Retina (tissue), 1 donor: ENCODE results near the gene FGF1.

Experiments
- DNase-seq: peaks from one replicate; pipeline ENCODE4 v3.0.0-alpha.2; 2016

The FGF1 gene

DNA sequence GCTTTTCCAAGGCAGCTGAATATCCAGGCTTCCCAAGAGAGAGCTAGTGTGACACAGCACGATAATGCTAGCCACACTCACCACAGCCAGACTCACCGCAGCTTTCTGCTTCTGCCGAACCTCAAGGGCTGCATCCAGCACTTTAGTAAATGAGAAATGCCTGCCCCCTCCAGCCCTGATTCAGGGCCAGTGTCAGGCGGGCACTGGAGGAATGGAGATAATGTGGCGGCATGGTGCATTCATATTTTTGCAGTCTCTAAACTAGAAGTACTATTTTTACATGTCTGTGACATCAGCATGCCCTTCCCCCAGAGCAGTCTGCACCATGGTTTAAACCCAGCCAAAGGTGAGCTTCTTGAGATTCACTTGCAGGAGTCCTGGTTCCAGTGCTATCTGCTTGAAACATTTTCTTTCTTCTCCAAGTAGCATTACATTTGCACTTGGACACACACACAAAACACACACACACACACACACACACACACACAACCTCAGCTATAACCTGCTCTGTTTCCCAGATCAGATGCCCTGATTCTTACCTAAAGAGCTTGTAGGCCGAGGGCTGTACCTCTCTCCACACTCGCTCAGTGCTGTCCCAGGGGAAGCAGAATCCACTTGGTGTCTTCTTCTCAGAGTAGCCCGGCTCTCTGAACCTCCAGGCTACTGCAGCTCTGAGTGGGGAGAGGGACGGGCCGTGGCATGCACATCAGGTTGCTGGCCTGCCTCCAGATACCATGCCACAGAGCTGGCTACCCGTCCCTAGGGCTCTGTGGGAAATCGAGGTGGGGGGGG lies at the start of gene FGF1:
Gene FGF1 (minus strand): TSS at position 673 of the 792 bp plus-strand sequence. CDS start 71,963 bp downstream, outside the sequence.
- DNase-seq = peak; percentile 61

DNA sequence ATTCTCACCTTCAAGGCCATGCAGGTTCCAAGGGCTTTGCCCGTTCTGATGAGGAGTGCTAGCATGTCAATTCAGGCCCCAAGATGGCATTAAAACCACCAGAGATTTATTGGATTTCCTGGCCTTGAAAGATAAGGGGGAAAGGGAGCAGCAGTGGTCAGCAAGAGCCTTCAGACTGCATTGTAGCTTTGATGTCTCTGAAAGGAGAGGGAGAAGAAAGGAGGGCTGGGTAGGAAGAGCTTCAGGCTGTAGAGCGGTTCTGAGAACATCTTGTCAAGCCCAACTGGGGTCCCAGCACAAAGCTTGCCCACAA lies 41.8 kb upstream of the FGF1 start:
- DNase-seq = no peak

- no peak for DNase-seq
These were observed 40.4 kb upstream of the FGF1 start for GRCh38 chr5:142726188-142726731.

DNA sequence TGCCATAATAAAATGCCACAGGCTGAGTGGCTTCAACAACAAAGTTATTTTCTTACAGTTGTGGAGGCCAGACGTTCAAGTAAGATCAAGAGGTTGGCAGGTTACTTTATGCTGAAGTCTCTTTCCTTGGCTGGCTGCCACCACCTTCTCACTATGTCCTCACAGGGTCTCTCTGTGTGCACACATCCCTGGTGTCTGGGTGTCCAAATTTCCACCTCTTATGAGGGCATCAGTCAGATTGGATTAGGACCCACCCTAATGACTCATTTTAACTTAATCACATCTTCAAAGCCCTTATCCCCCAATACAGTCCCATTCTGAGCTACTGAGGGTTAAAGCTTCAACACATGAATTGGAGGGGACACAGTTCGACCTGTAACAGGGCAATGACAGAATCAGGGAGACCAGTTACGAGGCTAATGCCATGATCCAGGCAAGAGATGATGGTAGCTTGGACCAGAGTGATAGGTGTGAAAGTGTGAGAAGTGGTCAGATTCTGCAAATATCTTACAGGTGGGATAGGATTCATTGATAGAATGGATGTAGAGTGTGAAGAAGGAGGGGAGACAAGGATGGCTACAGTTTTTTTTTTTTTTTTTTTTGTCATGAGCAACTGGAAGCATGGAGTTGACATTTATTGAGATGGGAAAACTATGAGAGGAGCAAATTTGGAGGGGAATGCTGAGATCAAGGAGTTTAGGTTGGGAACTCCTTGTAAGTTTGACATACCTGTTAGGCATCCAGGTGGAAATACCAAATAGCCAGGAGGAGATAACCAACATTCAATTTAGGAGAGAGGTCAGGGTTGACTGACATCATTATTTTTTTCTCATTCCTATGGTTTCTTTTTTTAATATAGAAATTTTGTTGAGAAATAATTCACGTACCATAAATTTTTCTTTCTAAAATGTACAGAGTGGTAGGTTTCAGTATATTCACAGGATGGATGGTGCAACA lies 39.6 kb upstream of the FGF1 start:
- DNase-seq = no peak

- DNase-seq = no peak
These were observed 38.9 kb upstream of the FGF1 start for GRCh38 chr5:142724821-142725220.

DNA sequence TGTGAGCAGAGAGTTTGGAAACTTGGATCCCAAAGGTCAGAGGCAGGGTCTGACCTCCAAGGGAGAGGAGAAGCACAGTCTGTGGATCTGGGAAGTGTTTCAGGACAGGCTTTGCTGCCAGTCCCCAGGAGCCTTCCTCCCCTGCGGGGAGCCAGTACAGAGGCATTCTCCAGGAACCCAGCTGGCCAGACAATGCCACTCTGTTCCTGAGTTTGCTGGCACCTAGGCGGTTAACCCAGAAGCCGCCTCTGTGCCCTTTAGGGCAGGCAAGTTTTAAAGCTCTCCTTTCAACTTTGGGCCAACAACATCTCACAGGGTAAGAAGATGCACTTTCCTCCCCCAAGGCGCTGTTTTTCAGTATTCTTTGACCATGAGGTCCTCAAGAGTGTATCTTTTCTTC lies 37.0 kb upstream of the FGF1 start:
- no peak for DNase-seq

DNA sequence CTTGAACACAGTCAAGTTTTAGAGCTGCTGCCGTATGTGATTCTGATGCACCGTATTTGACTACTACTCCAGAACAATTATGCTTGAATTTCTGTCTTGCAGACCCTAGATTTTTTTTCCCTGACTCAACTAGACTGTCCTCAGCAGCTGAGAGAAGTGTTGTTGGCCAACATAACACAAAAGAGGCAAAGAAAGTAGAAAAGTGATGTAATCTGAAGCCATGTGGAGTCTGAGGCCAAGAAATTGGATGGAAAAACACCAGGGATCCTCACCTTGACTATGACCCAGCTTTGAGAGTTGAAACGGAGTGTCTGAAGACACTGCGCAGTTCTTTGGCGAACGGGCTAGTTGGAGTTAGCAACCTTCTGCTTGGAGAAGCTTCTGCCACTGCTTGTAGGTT lies 36.3 kb upstream of the FGF1 start:
- no peak for DNase-seq

DNA sequence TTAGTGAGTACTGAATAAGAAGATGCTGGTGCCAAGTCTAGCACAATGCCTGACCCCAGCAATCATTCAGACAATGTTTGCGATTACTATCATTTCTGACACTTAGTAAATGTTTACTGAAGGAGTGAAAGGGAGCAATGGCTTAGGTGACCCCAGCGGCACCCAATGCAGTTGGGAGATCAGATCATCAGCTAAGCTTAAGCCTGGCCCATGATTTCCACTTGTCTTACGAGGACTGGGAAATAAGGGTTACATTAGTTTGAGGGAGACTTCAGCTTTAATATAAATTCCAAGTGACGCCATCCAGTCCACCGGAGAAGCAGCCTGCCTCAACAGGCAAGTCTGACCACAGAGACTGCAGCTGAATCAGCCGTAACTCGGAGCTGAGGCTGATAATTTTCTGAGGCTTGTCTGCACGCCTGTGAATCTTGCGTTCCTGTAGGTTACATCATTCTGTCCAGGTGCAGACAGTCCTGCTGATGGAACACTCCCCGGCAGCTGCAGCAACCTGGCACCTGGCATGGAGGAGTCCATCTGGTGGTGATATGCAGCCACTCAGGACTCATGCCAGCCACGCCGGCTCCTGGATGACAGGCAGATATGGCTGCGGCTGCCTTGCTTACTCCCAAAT lies 34.9 kb upstream of the FGF1 start:
- DNase-seq = no peak

DNA sequence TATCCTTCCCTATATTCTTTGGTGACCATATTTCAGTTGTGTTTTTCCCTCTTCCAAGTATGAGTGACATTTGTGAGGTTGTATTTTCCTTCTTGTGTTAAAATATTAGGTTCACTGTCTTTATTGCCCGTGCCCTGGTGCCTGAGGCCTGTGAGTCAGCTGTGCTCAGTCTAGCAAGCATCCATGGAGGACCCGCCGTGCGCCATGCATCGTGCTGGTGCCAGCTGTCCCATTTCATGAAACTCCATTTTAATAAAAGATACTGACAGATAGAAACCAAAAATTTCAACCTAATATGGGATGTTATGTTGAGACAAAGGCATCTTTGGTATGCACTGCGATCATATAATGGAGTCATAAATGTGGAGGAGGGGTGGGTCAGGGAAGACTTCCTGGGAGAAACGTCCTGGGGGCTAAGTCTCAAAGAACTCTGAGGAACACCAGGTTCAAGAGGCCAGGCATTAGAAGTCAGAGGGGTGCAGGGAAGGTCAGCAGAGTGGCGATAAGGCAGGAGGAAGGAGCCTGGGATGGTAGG lies 34.0 kb upstream of the FGF1 start:
- no peak for DNase-seq

DNA sequence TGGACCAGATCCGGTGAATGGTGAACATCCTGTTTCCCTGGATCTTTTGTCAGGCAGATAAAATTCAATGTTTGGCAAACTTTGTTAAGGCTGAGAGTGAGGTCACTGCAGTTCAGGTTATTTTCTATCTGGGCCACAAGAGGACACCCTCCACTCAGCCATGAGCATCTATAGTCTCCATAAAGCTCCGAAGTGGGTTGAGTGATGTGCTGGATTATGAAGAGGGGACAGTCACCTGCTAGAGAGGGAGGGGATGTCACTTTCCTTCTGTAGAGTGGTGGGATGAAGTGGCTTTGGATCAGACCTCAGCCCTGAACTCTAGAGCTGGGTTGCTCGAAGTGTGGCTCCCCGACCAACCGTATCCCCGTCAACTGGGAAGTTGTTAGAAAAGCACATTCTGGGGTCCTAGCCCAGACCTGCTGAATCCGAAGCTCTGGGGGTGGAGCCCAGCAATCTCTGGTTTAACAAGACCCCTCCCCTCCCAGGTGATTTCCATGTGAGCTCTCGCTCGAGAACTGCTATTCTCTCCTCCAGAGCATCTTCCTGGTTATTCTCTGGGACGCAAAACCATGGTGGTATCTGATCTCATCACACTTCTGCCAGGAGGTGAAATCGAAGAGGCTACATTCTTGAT lies 31.8 kb upstream of the FGF1 start:
- peak; percentile 47 for DNase-seq

DNA sequence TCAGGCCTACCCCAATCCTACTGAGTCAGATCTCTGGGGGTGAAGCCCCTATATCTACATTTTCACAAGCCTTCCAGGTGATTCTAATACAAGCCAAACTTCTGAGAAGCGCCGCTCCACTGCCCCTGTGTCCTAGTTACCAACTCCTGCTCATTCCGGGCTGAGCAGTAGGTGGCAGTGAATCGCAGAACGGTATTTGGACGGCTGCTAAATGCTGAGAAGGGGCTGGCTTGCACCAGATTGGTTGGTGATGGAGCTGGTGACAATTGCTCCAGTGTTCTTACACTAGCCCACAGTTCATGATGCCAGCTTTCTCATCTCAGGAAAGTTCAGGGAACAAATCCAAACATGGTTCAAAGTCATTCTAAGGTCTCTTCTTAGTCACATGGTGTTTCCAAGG lies 31.1 kb upstream of the FGF1 start:
- peak; percentile 61 for DNase-seq

- no peak for DNase-seq
These were observed 29.4 kb upstream of the FGF1 start for GRCh38 chr5:142715291-142715690.

DNA sequence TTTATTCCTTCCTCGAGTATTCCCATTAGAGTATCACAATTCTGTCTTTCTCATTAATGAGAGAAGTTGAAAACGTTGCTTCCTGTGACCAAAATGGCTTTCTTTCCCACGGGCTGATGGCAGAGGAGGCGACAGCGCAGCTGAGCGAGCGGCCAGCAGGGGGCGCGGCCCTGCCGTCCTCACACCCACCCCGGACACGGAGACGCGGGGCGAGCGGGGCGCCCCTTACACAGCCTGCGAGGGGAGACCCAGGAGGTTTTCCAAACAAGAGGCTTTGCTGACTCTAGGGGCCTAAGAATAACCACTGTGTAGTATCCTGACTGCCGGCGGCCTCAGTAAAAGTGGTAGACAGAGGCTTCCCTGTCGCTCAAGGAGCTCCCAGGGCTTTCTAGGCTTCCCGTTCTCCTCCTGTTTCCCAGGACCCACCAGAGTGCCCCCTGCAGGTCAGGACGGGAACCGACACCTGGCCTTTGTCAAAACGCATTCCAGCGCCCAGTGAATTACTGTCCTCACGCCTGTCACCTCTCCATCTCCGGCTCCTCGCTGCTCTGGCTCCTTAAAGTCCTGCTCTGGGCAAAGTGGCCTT lies 27.3 kb upstream of the FGF1 start:
- DNase-seq = peak; percentile 99

- DNase-seq = no peak
These were observed 17.3 kb upstream of the FGF1 start for GRCh38 chr5:142703153-142703552.

- DNase-seq = no peak
These were observed 15.9 kb upstream of the FGF1 start for GRCh38 chr5:142701673-142702311.

DNA sequence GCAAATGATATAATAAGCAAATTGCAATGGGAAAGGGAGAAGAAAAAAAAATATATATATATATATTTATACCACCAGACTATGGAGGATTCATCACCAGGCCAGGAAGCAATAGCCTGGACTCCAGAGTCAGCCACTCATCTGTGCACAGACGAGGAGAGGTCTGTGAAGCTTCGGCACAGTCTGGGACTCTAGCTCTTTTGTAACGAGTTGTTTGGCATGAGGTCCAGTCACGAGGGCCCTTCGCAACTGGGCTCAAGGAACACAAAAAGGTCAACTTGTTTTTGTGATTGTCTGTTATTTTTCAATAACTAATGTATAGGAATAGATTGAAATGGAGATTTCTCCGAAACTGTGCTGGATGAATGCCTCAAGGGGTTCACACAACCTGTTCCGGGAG lies 14.7 kb upstream of the FGF1 start:
- DNase-seq = no peak

GRCh38 chr5:142699184-142699720 lies 13.4 kb upstream of the FGF1 start:
- peak; percentile 88 for DNase-seq

- DNase-seq = no peak
These were observed 12.7 kb upstream of the FGF1 start for GRCh38 chr5:142698447-142699183.

- no peak for DNase-seq
These were observed 11.7 kb upstream of the FGF1 start for GRCh38 chr5:142697356-142698255.
